Hematopoietic multipotent progenitor cell (in vitro differentiated cells): ENCODE data around the gene BCAS3. TPM values are rescaled to one million over a fixed set of nuclear protein-coding genes. Genes with fewer than 3 reads are reported as not detected.

ENCODE experiments used
- DNase-seq, 3 donors: peaks; one replicate each; pipeline ENCODE4 v3.0.0-alpha.2; 2011 to 2015; ENCODE audit warnings: low read depth in 2 of 3, low spot score in 2 of 3
- total RNA-seq: library from RNA; depleted of rRNA; stranded (reverse); fragments of >200 nt; gene quantifications from one replicate; pipeline ENCODE4 v1.2.3, GENCODE V29; 2012

BCAS3 gene
- total RNA-seq, 1 donor = 50.6 TPM

DNA sequence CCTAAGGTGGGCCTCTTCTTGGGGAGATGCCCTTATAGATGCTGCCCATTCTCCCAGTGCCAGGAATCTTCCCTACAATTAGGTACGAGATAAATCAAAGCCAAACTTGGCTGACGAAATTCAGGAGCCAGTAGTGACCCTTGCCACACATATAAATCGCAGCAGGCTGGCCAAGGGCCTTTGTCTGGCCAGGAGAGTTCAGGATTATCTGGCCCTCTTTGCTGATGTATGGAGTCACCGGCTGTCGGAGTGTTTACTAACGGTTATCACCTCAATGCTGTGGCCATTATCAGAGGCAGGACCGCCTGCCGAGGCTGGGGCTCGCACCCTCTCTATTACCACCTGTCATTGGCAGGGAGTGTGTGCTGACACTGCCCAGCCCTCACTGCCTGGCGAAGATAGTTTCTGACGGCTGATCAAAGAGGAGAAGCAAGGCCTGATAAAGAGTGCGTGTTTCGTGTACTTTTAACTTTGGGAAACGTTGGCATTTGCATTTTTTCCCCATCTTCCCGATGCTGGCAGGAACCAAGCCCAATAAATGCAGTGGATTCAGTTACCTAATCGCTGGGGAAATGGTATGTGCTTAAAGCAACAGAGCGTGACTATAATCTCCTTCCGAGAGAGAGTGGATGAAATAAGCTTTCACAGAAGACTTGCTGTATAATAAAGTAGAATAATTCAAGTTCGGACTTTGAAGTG lies 689.2 kb downstream of the BCAS3 start:
- DNase-seq = no peak

- DNase-seq = no peak
Observed at GRCh38 chr17:61368049-61368831, 690.6 kb downstream of the BCAS3 start.

- no peak for DNase-seq
Observed at GRCh38 chr17:61368832-61369450, 691.3 kb downstream of the BCAS3 start.

DNA sequence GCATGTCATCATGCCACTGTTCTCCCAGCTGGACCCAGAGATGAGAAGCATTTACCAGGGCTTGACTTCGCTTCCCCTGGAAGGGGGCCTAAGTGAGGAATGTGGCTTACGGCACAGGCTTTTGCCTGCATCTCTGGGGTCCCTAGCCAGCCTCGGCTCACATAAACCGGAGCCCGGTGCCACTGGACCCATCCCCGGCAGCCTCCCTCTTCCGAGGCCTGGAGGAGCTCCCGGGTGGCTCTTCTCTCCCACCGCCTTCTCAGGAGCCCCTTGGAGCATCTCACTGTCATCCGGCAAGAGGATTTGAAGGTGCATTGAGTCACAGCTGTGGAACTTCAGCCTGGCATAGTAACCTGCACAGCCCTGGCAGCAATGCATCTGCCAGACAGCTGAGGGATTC lies 692.1 kb downstream of the BCAS3 start:
- DNase-seq = no peak

DNA sequence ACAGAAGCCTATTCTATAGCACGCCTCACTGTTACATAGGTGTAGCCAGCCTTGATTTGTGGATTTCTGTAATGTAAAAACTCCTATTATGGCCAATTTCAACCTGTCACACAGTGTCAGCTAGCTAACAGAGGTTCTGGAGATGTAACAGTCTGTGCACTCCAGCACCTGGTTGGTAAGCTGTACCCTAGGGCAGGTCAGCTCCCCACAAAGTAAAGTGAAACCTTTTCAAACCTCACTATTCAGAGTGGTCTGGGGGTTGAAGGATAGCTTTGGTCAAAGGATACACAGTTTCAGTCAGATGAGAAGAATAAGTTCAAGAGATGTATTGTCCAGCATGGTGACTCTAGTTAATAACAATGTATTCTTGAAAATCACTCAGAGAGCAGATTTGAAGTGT lies 693.5 kb downstream of the BCAS3 start:
- no peak for DNase-seq

- no peak for DNase-seq
Observed at GRCh38 chr17:61371606-61372005, 694.0 kb downstream of the BCAS3 start.

- DNase-seq = no peak
Observed at GRCh38 chr17:61372436-61372835, 694.8 kb downstream of the BCAS3 start.

- DNase-seq = no peak
Observed at GRCh38 chr17:61376931-61377838, 699.5 kb downstream of the BCAS3 start.

DNA sequence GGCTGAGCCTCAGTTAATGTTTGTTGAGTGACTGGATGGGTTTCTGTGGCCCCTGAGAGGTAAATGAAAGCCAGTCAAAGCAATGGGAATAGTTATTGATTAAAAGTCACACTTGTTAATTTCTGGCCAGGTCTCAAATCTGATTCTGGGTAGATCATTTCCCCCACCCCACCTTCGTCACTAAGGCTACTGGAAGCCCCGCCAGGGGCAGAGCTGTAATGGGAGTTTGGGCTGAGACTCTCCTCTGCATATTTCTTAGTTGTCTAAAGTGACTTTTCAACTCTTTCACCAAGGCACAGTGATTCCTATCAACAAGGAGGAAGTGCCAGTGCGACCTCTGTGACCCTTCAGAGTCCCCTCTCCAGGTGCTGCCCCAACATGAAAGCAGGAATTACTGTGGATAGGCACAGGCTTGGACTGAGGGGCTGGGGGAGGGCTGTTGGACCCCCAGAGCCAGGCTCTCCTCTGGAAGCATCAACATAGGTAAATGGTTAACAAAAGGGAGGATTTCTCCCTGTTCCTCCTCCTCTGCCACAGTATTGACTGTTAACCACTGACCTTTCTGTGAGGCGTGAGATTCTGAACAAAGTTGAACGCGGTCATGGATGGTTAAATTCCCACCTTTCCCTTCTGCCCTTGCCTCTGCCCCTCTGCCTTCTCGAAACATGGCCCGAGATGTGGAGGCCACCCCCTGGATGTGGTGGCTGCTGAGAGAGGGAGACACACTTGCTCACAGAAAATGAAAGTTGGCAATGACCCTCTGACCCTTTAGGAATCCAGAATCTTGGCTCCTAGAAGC lies 701.2 kb downstream of the BCAS3 start:
- no peak for DNase-seq

DNA sequence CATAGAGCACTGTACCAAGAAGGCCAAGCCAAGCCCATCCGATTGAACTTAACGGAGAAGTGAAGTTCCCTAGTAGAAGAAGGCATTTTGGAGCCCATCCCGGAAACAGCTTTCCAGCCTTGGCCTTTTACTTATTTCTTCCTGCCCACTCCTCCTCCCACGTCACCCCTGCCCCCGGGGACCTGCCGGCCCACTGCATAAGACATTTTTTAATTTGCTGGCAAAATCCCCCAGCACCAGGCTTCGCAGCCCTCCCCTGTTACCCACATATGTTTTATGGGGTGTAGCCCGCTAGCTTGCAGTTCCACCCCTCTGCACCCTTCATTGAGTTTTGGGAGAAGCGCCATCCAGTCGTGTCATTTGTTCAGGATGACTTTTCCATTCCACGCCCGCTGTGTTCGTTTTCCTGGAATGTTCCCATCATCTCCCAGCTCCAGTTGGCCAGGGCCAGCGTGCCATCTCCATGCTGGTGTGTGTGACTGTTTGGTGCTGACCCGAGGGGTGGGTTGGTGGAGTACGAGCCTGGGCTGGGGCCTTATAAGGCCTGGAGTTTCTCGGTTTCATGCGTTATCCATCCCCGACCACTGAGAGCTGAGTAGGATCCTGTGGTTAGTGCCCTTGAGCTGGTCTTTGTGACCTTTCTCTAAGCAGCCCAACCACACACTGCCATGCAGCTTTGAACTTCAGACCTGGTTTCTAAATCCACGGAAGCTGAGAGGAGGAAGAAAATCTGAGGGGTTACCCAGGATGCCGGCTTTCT lies 702.0 kb downstream of the BCAS3 start:
- DNase-seq = no peak

GRCh38 chr17:61380217-61380835 lies 702.7 kb downstream of the BCAS3 start:
- no peak for DNase-seq

GRCh38 chr17:61380836-61381525 lies 703.3 kb downstream of the BCAS3 start:
- DNase-seq = no peak

GRCh38 chr17:61381537-61381936 lies 703.9 kb downstream of the BCAS3 start:
- no peak for DNase-seq

DNA sequence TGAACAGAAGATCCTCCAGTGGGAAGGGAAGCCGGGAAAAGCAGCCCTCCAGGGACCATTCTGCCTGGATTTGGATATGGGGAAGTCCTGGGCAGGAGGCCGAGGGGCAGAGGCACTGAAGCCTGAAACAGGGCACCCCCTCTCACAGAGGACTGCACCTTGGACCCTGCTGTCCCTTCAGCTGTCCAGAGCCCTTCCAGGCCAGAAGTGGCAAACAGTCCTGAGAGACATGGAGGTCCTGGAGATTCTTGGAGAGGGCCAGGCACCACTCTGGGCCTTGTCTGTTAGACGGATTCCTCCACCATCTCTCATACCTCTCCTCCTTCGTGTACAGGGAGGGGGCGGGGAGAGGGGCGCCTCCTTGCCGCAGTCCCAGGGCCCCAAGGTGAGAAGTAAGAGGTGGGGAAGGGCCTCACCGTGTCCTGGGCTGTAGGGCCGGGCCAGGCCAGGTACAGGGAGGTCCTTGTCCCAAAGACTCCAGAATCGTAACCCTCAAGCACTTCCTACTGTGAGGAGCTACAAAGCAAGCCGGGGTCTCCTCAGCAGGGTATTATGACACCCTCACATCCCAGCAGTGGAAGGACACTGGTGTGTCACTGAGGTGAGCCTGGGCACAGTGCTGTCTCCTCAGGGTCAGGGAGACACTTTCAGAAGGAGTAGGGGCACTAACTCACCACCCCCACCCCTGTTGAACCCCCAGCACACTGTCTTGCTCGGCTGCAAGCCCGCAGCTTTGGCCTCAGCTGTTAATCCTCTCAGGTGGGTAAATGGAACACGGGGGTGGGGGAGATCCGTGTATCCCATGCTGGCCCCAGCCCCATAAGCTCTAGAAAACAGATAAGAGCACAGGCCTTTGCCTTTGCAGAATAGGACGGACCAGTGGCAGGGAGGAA lies 705.4 kb downstream of the BCAS3 start:
- no peak for DNase-seq

GRCh38 chr17:61383689-61384201 lies 706.1 kb downstream of the BCAS3 start:
- no peak for DNase-seq

DNA sequence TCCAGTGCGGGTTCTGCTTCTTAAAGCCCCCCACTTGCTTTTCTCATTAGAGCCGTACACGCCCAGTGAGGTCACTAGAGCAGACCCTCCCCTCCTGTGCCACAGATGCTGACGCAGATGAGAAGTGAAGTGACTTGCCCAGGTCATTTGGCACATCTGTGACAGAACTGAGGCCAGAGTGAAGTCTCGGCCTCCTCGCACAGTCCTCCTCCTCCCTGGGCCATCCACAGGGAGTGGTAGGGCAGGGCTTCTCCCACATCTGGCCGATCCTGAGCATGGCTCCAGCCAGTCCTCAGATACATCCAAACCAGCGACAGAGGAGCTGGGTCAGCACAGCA lies 706.7 kb downstream of the BCAS3 start:
- DNase-seq = no peak
